ENCODE results near the gene GINS2. TPM values are rescaled to one million over a fixed set of nuclear protein-coding genes. Genes with fewer than 3 reads are reported as not detected.

GINS2 gene
- total RNA-seq, 1 experiment from 2014 or later = 27.0 TPM

DNA sequence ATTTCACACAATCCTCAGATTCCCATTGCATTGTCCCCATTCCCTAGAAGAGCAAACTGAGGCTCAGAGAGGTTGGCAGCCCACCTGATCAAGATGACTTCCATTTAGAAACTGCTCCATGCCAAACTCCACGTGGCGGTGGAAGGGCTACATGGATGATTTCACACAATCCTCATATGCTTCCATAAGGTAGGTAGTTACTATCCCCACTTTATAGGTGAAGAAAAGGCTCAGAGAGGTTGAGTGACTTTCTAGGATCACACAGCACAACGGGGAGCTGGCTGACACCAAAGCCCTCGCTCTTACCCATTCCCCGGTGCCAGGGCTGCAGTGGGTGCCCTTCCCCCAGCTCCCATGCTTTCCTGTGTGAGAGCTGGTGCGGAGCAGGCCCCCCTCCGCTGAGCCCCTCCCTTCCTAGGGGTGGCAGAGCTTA is 9.7 kb upstream of the GINS2 start:
- in situ Hi-C loops (cut with HindIII; ENCODE audit: low pct_unique_long_range_greater_than_20kb, low sequenced_read_pairs) = no loop called here
- DNase-seq (ENCODE audit: low read depth) = no peak

DNA sequence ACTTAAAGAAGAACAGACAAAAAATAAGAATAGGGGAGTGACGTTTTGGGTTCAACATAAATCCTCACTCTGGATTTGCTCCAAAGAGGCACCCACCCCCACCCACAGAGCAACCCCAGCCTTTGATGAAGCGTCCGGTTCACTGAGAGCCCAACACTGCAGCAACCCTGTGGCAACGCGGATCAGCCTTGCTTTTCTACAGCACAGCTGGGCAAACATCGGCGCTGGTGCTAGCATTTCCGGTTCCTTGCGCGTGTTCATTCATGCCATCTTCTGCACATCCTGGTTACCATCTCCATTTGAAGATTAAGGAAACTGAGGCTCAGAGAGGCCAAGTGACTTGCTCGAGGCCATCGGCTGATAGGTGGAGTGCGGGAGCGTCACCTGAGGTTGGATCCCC is 8.7 kb upstream of the GINS2 start:
- in situ Hi-C loops (cut with HindIII; ENCODE audit: low pct_unique_long_range_greater_than_20kb, low sequenced_read_pairs) = no loop called here

DNA sequence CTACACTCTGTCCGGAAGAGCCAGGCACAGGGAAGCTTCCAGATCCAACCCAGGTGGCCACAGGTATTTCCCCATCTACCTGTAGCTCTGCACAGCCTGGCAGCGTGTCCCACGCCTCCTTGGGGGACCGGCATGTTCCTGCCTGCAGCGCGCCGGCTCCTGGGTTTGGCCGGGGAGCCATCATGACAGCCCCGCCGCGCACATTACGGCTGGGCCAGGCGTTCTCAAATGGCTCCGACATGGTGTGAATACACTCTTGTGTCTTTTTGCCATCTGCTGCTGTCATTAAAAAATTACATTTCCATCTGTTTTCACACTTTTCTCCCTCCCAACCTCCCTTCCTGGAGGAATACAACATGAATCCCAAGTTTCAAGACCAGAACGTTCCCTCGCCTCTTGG is 8.0 kb upstream of the GINS2 start:
- no peak for DNase-seq (ENCODE audit: low read depth)
- in situ Hi-C loops (cut with HindIII; ENCODE audit: low pct_unique_long_range_greater_than_20kb, low sequenced_read_pairs) = no loop called here

More for the DNA sequence above, 8.7 kb upstream of the GINS2 start:
- DNase-seq (ENCODE audit: low read depth) = no peak

DNA sequence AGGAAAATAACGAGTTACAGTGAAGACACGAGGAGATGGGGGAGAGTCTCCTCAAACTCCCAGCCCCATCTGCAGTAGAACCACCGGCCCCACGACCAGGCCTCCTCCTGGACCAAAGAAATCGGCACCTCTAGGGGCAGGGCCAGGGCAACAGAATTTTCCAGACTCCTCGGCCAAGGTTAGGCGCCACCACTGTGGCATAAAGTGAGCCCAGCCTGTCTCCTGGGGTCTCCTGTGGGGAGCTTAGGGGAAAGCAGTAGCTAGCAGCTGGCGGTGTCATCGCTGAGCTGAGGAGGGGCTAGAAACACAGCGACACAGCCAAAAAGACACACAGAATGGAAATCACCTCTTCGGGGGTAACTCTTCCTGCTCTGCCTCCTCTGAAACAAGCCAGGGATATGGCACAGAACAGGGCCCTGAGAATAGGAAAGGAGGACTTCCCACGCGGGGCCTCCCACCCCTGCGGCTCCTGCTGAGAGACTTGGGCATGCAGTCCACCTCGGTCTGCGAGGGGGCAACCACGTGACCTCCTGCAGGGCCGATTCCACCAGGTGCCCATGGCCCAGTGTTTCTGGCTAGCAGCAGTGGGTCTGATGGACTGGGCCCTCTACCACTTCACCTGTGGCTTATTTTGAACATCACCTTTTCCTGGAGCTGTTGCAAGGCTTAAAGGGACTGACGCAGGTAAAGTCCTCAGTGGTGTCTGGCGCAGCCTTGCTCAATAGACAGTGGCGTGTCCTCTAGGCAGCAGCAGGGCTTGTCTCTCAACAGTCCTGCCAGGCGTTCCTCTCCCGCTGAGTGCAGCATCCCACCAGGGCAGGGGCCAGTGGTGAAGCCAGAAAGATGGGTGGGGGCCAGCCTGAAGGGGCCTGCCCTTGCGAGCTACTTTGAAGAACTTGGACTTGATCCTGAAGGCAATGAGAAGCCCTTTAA is 6.7 kb upstream of the GINS2 start:
- no peak for DNase-seq (ENCODE audit: low read depth)
- in situ Hi-C loops (cut with HindIII; ENCODE audit: low pct_unique_long_range_greater_than_20kb, low sequenced_read_pairs) = no loop called here

DNA sequence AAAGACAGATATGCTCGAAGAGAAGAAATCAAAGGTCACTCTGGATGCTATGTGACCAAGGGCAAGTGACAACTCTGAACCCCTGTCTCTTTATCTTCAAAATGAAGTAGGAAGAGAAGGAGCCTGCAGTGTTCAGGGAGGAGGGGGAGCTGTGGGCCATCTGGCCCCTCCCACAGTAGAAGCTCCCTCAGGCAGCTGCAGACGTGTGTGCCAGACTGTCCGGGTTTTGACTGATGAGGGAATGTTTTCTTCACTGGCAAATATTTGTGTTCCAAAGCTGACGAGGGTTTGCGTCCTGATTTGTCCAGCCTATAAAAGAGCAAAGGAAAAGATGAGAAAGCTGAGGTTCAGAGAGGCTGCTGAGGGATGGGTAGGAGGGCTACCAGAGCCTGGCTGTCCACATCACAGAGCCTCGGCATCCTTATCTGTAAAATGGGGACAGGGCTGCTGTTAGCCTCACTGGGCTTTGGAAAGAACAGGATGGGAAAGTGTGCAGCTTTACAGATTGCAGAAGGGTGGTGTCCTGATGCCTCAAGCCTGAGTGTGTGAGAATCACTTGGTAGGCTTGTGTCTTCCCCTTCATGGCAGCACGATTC is 1.8 kb upstream of the GINS2 start:
- in situ Hi-C loops (cut with HindIII; ENCODE audit: low pct_unique_long_range_greater_than_20kb, low sequenced_read_pairs) = no loop called here

DNA sequence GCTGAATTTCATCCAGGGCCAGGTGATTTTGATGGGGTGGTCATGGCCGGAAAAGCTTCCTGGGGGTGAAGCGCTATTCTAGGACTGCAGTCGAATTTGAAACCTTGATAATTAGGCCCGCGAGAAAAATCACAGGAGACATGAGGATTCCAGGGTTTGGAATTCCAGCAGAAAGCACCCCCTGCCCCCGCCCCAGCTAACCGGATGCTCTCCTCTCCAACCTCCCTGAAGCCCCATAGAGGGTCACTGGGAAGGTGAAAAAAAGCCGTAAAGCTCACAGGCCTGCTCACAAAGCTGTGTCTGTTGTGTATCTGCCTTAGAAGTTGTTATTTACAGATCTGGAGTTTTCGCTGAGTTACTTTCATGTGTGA is 1.2 kb upstream of the GINS2 start:
- in situ Hi-C loops (cut with HindIII; ENCODE audit: low pct_unique_long_range_greater_than_20kb, low sequenced_read_pairs) = no loop called here
- no peak for DNase-seq (ENCODE audit: low read depth)

More for the DNA sequence above, 1.8 kb upstream of the GINS2 start:
- DNase-seq (ENCODE audit: low read depth) = no peak

DNA sequence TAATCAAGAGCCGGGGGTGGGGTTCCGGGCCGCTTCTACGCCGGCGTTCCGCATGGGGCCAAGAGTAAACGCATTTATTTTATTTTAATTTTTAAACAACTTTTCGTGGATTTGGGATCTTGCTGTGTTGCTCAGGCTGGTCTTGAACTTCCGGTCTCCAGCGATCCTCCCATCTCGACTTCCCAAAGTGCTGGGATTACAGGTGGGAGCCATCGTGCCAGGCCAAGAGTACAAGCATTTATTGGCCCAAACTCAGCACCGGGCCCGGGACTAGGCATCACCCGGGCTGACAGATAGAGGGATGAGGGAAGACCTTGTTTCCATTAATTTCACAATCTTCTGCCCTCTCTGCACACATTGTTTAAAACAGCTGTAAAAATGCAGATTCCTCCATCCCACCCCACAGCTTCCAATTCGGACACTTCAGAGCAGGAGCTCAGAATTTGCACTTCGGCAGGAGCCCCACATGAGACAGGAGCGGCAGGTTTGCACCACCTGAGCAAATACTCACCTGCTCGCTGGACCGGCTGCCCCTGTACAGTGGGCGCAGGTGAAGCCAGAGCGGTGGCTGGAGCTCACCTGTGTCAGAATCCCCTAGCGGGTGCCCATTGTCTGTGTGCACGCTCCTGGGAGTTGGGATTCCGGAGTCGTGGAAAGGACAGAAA is 663 bp upstream of the GINS2 start:
- in situ Hi-C loops (cut with HindIII; ENCODE audit: low pct_unique_long_range_greater_than_20kb, low sequenced_read_pairs) = no loop called here

DNA sequence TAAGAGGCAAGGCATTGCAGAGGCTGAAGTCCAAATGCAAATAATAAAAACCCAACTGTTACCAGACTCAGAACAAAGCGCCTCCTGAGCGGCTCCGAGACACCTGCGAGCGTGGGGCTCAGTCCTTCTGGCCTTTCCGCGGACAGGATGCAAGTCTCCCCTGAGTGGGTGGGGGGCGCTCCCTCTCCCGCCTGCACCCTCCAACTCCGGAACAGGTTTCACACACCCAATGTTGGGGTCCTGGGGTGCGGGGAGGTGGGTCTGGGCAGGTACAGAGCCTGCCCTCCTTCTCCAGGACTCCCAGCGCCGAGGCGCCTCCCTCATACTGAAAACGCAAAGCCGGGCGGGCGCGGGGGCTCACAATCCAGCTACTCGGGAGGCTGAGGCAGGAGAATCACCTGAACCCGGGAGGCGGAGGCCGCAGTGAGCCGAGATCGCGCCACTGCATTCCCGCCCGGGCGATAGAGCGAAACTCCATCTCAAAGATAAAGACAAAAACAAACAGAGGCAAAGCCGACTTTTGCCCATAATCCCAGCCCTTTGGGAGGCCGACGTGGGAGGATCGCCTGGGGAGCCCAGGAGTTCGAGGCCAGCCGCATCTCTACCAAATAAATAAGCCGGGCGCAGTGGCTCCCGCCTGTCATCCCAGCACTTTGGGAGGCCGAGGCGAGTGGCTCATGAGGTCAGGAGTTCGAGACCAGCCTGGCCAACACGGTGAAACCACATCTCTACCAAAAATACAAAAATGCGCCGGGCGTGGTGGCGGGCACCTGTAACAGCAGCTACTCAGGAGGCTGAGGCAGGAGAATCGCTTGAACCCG is 893 bp downstream of the GINS2 start:
- in situ Hi-C loops (cut with HindIII; ENCODE audit: low pct_unique_long_range_greater_than_20kb, low sequenced_read_pairs) = no loop called here
- DNase-seq (ENCODE audit: low read depth) = no peak

More for the DNA sequence above, 663 bp upstream of the GINS2 start:
- peak; percentile 25 for DNase-seq (ENCODE audit: low read depth)

DNA sequence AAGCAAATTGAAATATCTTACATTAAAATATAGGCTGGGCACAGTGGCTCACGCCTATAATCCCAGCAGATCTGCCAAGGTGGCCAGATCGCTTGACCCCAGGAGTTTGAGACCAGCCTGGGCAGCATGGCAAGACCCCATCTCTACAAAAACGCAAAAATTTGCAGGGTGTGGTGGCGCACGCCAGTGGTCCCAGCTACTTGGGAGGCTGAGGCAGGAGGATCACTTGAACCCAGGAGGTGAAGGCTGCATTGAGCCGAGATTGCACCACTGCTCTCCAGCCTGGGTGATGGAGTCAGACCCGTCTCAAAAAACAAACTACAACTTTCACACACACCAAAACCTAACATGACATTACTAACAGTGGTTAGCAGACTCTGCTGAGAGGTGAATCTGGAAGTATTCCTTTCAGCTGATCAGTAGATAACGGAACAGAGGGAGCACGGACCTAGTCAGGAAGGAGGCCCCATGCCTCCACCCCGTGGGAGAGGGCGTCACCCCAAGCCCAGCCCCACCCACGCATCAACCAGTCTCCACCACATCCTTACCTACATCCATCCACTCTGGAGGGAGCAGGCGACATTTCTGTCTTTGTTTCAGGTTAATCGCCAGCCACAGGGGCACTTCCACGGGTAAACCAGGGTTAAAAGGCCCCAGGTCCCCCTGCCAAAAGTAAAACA is 1.7 kb downstream of the GINS2 start:
- DNase-seq (ENCODE audit: low read depth) = no peak
- in situ Hi-C loops (cut with HindIII; ENCODE audit: low pct_unique_long_range_greater_than_20kb, low sequenced_read_pairs) = no loop called here

DNA sequence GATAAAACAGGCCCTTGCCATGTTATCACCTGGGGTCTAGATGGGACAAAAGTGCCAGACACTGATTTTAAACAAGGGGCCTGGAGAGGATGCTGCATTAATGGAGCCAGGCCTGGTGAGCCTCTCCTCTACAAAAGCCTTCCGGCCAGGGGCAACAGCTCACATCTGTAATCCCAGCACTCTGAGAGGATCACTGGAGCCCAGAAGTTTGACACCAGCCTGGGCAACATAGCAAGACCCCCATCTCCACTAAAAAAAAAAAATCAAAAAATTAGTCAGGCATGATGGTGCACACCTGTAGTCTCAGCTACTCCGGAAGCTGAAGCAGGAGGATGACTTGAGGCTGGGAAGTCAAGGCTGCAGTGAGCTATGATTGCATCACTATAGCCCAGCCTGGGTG is 3.5 kb downstream of the GINS2 start:
- DNase-seq (ENCODE audit: low read depth) = no peak
- in situ Hi-C loops (cut with HindIII; ENCODE audit: low pct_unique_long_range_greater_than_20kb, low sequenced_read_pairs) = no loop called here

DNA sequence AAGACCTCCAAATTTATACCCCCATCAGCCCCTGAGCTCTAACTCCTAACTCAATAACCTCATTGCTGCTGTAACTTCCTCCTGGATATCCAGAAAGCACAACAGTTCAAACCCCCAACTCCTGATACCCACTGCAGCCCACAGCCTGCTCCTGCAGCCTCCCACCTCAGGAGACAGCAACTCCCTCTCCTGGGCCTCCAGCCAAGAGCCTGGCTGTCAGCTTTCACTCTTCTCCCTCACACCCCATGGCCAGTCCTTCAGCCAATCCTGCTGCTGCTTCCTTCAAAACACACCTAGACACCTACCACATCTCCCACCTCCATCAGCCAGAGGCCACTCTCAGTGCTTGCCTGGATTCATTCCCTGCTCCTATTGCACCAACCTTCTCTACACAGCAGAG is 5.4 kb downstream of the GINS2 start:
- in situ Hi-C loops (cut with HindIII; ENCODE audit: low pct_unique_long_range_greater_than_20kb, low sequenced_read_pairs) = no loop called here
- DNase-seq (ENCODE audit: low read depth) = no peak

DNA sequence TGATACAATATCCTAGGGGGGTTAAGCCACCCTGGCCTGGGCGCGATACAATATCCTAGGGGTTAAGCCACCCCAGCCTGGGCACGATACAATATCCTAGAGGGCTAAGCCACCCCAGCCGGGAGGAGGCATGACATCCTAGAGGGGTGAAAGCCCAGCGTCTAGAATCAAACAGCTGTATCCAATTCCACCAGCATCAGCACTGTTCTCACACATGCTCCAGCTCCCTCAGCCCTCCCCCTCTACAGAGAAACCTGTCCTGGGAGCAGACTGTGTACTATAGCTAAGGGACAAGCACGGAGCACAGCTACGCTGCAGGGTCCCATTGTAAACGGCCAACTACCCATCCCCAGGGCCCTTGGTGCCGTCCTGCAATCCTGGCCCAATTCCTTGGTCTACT is 6.2 kb downstream of the GINS2 start:
- no peak for DNase-seq (ENCODE audit: low read depth)
- in situ Hi-C loops (cut with HindIII; ENCODE audit: low pct_unique_long_range_greater_than_20kb, low sequenced_read_pairs) = no loop called here

DNA sequence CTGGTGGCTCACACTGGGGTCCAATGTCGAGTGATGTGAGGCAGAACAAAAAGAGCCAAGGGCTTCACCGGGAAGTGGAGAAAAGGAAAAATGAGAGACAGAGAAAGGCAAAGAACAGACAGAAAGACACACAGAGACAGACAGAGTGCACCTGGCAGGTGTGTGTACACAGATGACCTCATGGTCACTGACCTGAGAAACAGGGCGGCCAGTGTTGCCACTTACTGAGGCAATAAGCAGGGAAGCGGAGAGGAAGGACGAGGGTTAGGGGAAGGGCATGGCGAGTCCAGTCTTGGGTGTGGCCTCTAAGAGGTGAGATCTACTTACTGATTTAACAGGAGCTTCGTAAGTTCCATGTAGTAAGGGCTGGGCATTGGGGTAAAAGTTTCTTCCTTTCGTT is 7.5 kb downstream of the GINS2 start:
- in situ Hi-C loops (cut with HindIII; ENCODE audit: low pct_unique_long_range_greater_than_20kb, low sequenced_read_pairs) = no loop called here
- no peak for DNase-seq (ENCODE audit: low read depth)

DNA sequence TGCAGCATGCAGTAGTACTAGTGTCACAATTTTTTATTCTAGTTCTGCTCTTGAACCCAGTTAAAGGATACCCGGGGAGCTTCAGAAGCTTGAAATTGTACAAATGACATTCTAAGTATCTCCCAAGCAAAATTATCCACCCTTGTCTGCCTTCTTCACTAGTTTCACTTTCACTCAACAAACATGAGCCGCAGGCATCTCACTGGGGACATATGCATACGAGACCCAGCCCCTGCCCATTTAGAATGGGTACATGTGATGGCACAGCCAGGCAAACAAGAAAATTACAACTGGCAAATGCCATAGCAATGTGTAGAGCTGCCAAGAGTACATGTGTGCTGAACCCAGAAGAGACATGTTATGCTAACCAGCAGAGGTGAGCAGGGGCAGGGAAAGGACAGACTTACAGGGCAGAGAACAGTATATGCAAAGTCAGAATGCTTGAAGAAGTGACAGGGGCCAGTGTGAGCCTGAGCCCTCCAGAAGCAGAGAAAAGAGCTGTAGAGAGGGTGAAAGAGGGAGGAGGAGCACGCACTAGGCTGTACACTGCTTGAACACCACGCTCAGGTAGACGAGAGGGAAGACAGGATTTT is 8.3 kb downstream of the GINS2 start:
- DNase-seq (ENCODE audit: low read depth) = no peak
- in situ Hi-C loops (cut with HindIII; ENCODE audit: low pct_unique_long_range_greater_than_20kb, low sequenced_read_pairs) = no loop called here

DNA sequence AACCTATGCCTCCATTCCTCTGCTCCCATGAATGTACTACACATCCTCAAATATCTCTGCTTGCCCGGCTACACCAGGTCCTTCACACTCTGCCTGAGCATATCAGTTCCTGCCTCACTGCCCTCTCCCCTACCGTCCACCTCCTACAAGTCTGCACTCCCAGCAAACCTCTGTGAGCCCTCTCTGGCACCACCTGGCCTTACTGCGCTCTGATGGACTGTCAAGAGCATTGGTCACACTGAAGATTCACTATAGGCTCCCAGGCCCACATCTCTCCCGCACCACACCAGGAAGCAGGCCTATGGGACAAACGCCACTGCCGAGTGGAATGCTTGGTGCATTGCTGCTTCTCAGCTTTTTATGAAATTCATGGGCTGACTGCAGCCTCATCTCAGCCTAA is 8.9 kb downstream of the GINS2 start:
- in situ Hi-C loops (cut with HindIII; ENCODE audit: low pct_unique_long_range_greater_than_20kb, low sequenced_read_pairs) = no loop called here
- no peak for DNase-seq (ENCODE audit: low read depth)

DNA sequence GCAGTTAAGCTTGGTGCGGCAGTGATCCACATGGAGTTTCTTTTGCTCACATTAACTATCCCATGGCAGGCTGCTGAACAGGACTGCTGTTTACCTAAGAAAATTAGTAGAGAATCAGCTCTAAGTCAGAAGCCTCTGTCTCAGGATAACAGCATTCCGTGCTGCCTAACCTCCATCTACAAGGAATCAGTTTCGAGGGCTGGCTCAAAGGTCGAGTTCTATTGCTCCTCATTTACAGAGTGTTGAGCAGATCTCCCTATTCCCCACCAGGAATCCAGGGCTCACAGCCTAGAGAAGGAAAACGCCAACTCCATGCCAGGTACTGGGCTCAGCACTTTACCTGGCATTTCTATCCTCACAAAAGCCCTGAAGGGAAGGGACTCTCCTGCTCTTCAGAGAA is 9.9 kb downstream of the GINS2 start:
- in situ Hi-C loops (cut with HindIII; ENCODE audit: low pct_unique_long_range_greater_than_20kb, low sequenced_read_pairs) = no loop called here

DNA sequence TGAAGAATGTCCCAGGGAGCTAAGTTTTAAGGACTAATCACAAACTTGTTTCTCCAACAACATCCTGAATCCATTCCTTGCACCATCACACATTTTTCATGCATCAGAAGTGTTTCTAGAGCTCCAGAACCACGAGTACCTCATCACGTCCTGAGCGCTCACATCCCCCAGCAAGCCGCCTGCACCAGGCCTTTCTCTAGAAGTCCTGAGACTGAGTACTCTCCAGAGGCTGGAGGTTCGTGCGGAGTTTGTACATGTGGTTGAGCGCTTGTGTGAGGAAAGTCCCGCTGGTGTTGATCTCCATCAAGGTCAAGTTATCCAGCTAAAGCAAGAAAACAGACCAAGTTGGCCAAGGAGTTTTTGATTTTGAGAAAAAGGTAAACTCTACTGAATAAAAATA is 10.7 kb downstream of the GINS2 start:
- no peak for DNase-seq (ENCODE audit: low read depth)
- in situ Hi-C loops (cut with HindIII; ENCODE audit: low pct_unique_long_range_greater_than_20kb, low sequenced_read_pairs) = no loop called here

More for the DNA sequence above, 9.9 kb downstream of the GINS2 start:
- no peak for DNase-seq (ENCODE audit: low read depth)

Data from Caki2 (cell line).